ENCODE data around the gene EEFSEC. TPM values are rescaled to one million over a fixed set of nuclear protein-coding genes. Genes with fewer than 3 reads are reported as not detected.
A peak's percentile ranks its signal among the peaks of the same experiment; 100 is the strongest.

Gene EEFSEC
- total RNA-seq, 2 donors from 2014 or later: 10.5 to 12.8 TPM

- Mint-ChIP-seq H3K36me3 (ENCODE audit: low read depth) (peaks cover 5% of the 10 kb centered on the region), H3K27ac (peak overlapping the region; percentile 83), H3K27me3 (no peaks in the 10 kb centered on the region), H3K4me3 (peak overlapping the region; percentile 77), H3K9me3 (no peaks in the 10 kb centered on the region), H3K4me1 (peaks cover 28% of the 10 kb centered on the region)
- peak; percentile 88 for ATAC-seq (replicated peaks)
Measured at GRCh38 chr3:128316481-128316891, 163.2 kb downstream of the EEFSEC start.

GRCh38 chr3:128317101-128317697 is 163.9 kb downstream of the EEFSEC start:
- Mint-ChIP-seq H3K9me3 (no peaks in the 10 kb centered on the region), H3K27ac (peak overlapping the region; percentile 83), H3K27me3 (no peaks in the 10 kb centered on the region), H3K4me1 (peaks cover 28% of the 10 kb centered on the region), H3K36me3 (ENCODE audit: low read depth) (peaks cover 5% of the 10 kb centered on the region), H3K4me3 (peak overlapping the region; percentile 77)
- no peak for ATAC-seq (replicated peaks)

GRCh38 chr3:128317698-128318231 is 164.5 kb downstream of the EEFSEC start:
- H3K36me3 Mint-ChIP-seq (ENCODE audit: low read depth): peaks cover 5% of the 10 kb centered on the region
- H3K27me3 Mint-ChIP-seq: no peaks in the 10 kb centered on the region
- peak overlapping the region; percentile 48 for H3K27ac Mint-ChIP-seq
- ATAC-seq (replicated peaks): no peak
- H3K9me3 Mint-ChIP-seq: no peaks in the 10 kb centered on the region
- peaks cover 28% of the 10 kb centered on the region for H3K4me1 Mint-ChIP-seq
- H3K4me3 Mint-ChIP-seq: no peak overlapping the region

GRCh38 chr3:128318275-128318941 is 165.1 kb downstream of the EEFSEC start:
- Mint-ChIP-seq H3K27ac (peak overlapping the region; percentile 65), H3K4me3 (no peak overlapping the region), H3K9me3 (no peaks in the 10 kb centered on the region), H3K36me3 (ENCODE audit: low read depth) (peaks cover 5% of the 10 kb centered on the region), H3K4me1 (peaks cover 28% of the 10 kb centered on the region), H3K27me3 (no peaks in the 10 kb centered on the region)
- no peak for ATAC-seq (replicated peaks)

- peak overlapping the region; percentile 65 for H3K27ac Mint-ChIP-seq
- ATAC-seq (replicated peaks): no peak
- H3K4me3 Mint-ChIP-seq: no peak overlapping the region
- no peaks in the 10 kb centered on the region for H3K9me3 Mint-ChIP-seq
- H3K27me3 Mint-ChIP-seq: no peaks in the 10 kb centered on the region
- peaks cover 5% of the 10 kb centered on the region for H3K36me3 Mint-ChIP-seq (ENCODE audit: low read depth)
- H3K4me1 Mint-ChIP-seq: peaks cover 24% of the 10 kb centered on the region
Measured at GRCh38 chr3:128319107-128319506, 165.8 kb downstream of the EEFSEC start.

- Mint-ChIP-seq H3K36me3 (ENCODE audit: low read depth) (peaks cover 5% of the 10 kb centered on the region), H3K4me1 (peaks cover 24% of the 10 kb centered on the region), H3K27me3 (no peaks in the 10 kb centered on the region), H3K4me3 (no peak overlapping the region), H3K9me3 (no peaks in the 10 kb centered on the region), H3K27ac (no peak overlapping the region)
- ATAC-seq (replicated peaks): no peak
Measured at GRCh38 chr3:128319741-128320141, 166.5 kb downstream of the EEFSEC start.

GRCh38 chr3:128320551-128321340 is 167.5 kb downstream of the EEFSEC start:
- Mint-ChIP-seq H3K4me3 (no peak overlapping the region), H3K27me3 (no peaks in the 10 kb centered on the region), H3K36me3 (ENCODE audit: low read depth) (peaks cover 5% of the 10 kb centered on the region), H3K27ac (peak overlapping the region; percentile 48), H3K9me3 (no peaks in the 10 kb centered on the region), H3K4me1 (peaks cover 24% of the 10 kb centered on the region)
- ATAC-seq (replicated peaks): no peak

GRCh38 chr3:128321418-128321817 is 168.1 kb downstream of the EEFSEC start:
- H3K9me3 Mint-ChIP-seq: no peaks in the 10 kb centered on the region
- H3K4me3 Mint-ChIP-seq: no peak overlapping the region
- H3K4me1 Mint-ChIP-seq: peaks cover 23% of the 10 kb centered on the region
- H3K27me3 Mint-ChIP-seq: no peaks in the 10 kb centered on the region
- peaks cover 5% of the 10 kb centered on the region for H3K36me3 Mint-ChIP-seq (ENCODE audit: low read depth)
- no peak for ATAC-seq (replicated peaks)
- no peak overlapping the region for H3K27ac Mint-ChIP-seq

GRCh38 chr3:128322030-128323022 is 169.0 kb downstream of the EEFSEC start:
- H3K27me3 Mint-ChIP-seq: no peaks in the 10 kb centered on the region
- no peak overlapping the region for H3K4me3 Mint-ChIP-seq
- peaks cover 5% of the 10 kb centered on the region for H3K36me3 Mint-ChIP-seq (ENCODE audit: low read depth)
- peaks cover 17% of the 10 kb centered on the region for H3K4me1 Mint-ChIP-seq
- ATAC-seq (replicated peaks): peak; percentile 49
- no peaks in the 10 kb centered on the region for H3K9me3 Mint-ChIP-seq
- no peak overlapping the region for H3K27ac Mint-ChIP-seq

- no peaks in the 10 kb centered on the region for H3K27me3 Mint-ChIP-seq
- no peak overlapping the region for H3K27ac Mint-ChIP-seq
- H3K36me3 Mint-ChIP-seq (ENCODE audit: low read depth): peaks cover 5% of the 10 kb centered on the region
- ATAC-seq (replicated peaks): no peak
- H3K9me3 Mint-ChIP-seq: no peaks in the 10 kb centered on the region
- peaks cover 12% of the 10 kb centered on the region for H3K4me1 Mint-ChIP-seq
- no peak overlapping the region for H3K4me3 Mint-ChIP-seq
Measured at GRCh38 chr3:128323206-128324081, 170.2 kb downstream of the EEFSEC start.

- no peak overlapping the region for H3K4me3 Mint-ChIP-seq
- no peaks in the 10 kb centered on the region for H3K9me3 Mint-ChIP-seq
- H3K4me1 Mint-ChIP-seq: peaks cover 12% of the 10 kb centered on the region
- no peaks in the 10 kb centered on the region for H3K27me3 Mint-ChIP-seq
- peak overlapping the region; percentile 3 for H3K27ac Mint-ChIP-seq
- no peak for ATAC-seq (replicated peaks)
- no peaks in the 10 kb centered on the region for H3K36me3 Mint-ChIP-seq (ENCODE audit: low read depth)
Measured at GRCh38 chr3:128324911-128325592, 171.8 kb downstream of the EEFSEC start.

- peak overlapping the region; percentile 79 for H3K27ac Mint-ChIP-seq
Measured at GRCh38 chr3:128326051-128326823, 173.0 kb downstream of the EEFSEC start.

More at GRCh38 chr3:128326051-128326823, 173.0 kb downstream of the EEFSEC start:
- Mint-ChIP-seq H3K4me3 (no peak overlapping the region), H3K4me1 (peaks cover 6% of the 10 kb centered on the region), H3K9me3 (no peaks in the 10 kb centered on the region), H3K36me3 (ENCODE audit: low read depth) (no peaks in the 10 kb centered on the region), H3K27me3 (no peaks in the 10 kb centered on the region)
- ATAC-seq (replicated peaks): no peak

Data from activated T-helper 17 cell treated with anti-CD3 and anti-CD28 coated beads, Interleukin-2, amount 50 U/mL, for 72 hours (primary cell).